ENCODE measurements around the gene EXOG.

Gene EXOG

GRCh38 chr3:38543586-38543985 lies 47.4 kb downstream of the EXOG start:
- in situ Hi-C loops (cut with MboI; ENCODE audit: low sequenced_read_pairs): no loop called here

GRCh38 chr3:38544926-38545325 lies 48.8 kb downstream of the EXOG start:
- in situ Hi-C loops (cut with MboI; ENCODE audit: low sequenced_read_pairs): no loop called here

- in situ Hi-C loops (cut with MboI; ENCODE audit: low sequenced_read_pairs): no loop called here
Observed at GRCh38 chr3:38545550-38545949, 49.4 kb downstream of the EXOG start.

DNA sequence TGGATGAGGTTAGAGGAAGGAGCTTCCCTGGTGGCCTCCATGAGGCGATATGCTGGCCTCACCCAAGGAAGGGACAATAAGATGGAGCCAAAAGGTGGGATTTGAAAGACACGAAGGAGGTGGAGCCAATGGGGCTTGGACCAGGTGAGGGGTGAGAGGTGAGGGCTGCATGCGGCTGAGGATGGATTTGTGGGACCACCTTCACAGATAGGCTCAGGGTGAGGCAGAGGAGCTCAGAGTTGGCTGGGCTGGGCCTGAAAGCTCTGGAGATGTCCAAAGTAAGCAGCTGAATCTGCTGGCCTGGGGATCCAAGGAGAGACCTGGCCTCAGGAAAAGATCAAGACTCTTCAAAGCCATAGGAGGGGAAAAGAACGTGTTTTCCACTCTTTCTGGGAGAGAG lies 49.8 kb downstream of the EXOG start:
- in situ Hi-C loops (cut with MboI; ENCODE audit: low sequenced_read_pairs): no loop called here

- in situ Hi-C loops (cut with MboI; ENCODE audit: low sequenced_read_pairs): no loop called here
Observed at GRCh38 chr3:38548154-38548931, 52.2 kb downstream of the EXOG start.

GRCh38 chr3:38549082-38549481 lies 52.9 kb downstream of the EXOG start:
- in situ Hi-C loops (cut with MboI; ENCODE audit: low sequenced_read_pairs): no loop called here

DNA sequence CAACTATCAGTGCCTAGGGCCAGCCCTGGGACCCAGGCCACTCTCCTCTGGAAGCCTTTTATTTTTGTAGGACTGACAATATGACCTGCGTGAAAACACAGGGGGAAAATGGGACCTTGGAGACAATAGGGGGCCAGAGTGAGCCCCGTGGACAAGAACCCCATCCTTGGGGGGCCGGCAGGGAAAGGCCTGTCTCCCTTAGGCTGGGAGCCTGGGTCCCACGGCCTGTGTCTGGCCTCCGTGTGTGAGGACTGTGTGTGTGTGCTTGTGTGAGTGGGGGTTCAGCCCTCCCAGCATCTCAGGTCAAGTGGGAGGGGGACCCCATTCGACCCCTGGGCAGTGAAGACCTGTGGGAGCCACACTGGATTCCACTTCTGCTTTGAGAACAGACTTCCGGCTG lies 53.3 kb downstream of the EXOG start:
- in situ Hi-C loops (cut with MboI; ENCODE audit: low sequenced_read_pairs): no loop called here

- in situ Hi-C loops (cut with MboI; ENCODE audit: low sequenced_read_pairs): no loop called here
Observed at GRCh38 chr3:38549957-38550840, 54.1 kb downstream of the EXOG start.

DNA sequence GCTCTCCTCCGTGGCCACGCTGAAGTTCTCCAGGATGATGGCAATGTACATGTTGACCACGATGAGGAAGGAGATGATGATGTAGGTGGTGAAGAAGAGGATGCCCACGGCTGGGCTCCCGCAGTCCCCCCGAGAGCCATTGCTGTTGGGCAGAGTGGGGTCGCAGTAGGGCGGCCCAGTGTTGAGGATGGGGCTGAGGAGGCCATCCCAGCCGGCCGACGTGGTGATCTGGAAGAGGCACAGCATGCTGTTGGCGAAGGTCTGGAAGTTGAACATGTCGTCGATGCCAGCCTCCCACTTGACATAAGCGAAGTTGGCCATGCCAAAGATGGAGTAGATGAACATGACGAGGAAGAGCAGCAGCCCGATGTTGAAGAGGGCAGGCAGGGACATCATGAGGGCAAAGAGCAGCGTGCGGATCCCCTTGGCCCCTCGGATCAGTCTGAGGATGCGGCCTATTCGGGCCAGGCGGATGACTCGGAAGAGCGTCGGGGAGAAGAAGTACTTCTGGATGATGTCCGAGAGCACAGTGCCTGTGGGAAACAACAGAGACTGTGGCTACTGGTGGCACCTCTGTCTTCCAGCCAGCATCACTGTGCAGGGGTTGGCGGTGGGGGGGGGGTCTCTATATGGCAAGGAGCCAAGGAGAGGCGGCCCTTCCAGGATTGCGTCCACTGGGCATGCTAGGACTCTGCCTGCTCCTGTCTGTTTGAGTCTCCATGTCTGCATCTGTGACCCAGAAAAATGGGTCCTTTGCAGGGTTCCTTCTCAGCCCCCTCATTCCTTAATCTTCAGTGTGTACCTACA lies 55.1 kb downstream of the EXOG start:
- in situ Hi-C loops (cut with MboI; ENCODE audit: low sequenced_read_pairs): no loop called here

DNA sequence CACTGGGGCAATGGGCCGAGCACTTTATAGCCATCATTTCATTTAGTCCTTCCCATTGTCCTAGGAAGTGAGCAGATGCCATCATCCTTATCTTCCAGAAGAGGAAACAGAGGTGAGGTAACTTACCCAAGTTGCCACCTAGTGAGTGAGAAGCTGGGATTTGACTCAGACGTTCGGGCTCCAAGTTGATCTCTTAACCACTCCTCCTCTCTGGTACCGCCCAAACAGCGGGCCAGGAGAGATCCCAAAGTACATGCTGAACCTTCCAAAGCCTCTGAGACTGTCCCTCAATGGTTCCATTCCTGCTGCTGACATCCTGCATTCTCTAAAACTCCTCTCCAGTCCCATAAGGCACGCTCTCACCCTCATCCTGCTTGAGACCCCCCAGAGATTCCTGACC lies 56.2 kb downstream of the EXOG start:
- in situ Hi-C loops (cut with MboI; ENCODE audit: low sequenced_read_pairs): no loop called here

DNA sequence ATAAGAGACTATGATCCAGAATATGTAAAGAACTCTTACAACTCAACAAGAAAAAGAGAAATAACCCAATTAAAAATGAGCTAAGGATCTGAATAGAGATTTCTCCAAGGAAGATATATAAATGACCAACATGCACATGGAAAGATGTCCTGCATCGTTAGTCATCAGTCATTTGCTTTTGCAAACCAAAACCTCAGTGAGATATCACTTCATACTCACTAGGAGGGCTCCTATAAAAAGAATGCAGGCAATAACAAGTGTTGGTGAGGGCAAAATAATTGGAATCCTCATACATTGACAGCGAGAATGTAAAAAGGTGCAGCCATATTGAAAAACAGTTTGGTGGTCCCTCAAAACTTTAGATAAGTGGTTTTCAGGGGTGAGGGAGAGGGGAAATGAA lies 56.9 kb downstream of the EXOG start:
- in situ Hi-C loops (cut with MboI; ENCODE audit: low sequenced_read_pairs): no loop called here

DNA sequence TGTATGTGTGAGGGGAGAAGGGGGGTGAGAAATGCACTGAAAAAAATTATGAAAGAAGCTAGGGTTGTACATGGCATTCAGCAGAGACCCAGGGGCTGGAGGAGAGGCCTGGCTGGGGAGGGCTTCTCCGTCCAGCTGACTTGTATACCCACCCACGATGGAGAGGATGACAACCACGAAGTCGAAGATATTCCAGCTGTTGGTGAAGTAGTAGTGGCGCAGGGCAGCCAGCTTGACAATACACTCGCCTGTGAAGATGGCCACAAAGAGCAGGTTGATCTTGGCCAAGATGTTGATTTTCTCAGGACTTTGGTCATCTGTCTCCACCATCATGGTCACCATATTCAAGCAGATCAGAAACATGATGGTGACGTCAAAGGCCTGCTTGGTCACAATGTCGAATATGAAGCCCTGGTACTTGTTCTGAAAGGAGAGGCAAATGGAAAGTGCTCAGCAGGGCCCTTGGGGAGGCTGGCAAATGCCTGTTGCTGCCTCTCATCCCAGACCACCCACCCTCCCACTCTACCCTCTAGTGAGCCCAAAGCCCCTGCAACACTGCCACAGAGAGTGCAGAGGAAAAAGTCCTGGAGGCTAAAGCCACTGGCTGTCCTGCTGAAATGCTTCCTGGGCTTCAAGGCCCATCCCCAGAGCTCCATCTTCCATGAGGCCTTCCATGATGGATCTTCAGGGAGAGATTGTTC lies 58.1 kb downstream of the EXOG start:
- in situ Hi-C loops (cut with MboI; ENCODE audit: low sequenced_read_pairs): no loop called here

DNA sequence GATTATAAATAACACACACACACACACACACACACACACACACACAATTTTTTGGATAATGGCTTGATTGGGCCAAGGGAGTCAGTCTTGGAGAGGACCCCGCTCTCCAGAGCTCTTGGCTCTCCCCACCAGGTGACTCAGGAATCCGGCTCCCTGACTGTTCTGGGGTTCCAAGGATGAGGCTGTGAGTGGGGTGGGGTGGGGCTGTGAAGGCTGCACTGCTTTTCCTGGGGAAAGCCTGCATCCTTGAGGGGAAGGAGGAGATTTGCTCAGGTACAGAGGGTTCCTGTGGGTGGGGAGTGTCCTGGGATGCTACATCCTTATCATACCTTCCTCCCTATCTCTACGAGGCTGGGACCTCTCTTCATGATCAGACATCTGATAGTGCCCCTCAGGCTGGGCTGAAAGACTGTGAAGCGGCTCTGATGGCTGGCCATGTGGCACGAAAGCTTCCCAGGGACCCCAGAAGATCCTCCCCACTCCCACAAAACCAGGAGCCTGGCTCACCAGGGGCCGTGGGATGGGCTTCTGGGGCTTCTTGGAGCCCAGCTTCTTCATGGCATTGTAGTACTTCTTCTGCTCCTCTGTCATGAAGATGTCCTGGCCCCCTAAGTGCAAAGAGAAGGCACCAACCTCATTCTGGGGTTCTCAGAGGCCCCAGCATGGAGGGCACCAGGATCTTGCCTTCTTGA lies 59.2 kb downstream of the EXOG start:
- in situ Hi-C loops (cut with MboI; ENCODE audit: low sequenced_read_pairs): no loop called here

GRCh38 chr3:38555926-38556325 lies 59.8 kb downstream of the EXOG start:
- in situ Hi-C loops (cut with MboI; ENCODE audit: low sequenced_read_pairs): no loop called here

- in situ Hi-C loops (cut with MboI; ENCODE audit: low sequenced_read_pairs): no loop called here
Observed at GRCh38 chr3:38556640-38557358, 60.7 kb downstream of the EXOG start.

DNA sequence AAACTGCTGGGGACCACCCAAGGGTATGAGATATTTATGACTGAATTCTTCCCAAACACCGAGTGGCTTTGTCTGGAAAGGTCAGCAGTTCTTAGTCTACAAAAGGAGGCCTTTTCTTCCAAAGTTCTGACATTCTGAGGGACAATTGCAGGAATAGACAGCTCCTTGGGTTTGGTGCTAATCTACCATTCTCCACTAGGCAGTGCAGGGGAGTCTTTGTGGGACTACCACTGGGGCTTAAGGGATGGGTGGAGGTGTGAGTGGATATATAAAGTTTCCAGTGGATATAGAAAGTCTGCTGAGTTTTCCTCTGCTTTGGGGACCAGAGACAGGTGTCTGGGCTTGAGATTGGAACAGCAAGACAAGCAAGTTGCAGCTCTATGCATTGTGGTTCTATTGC lies 62.7 kb downstream of the EXOG start:
- in situ Hi-C loops (cut with MboI; ENCODE audit: low sequenced_read_pairs): no loop called here

- in situ Hi-C loops (cut with MboI; ENCODE audit: low sequenced_read_pairs): no loop called here
Observed at GRCh38 chr3:38560284-38560683, 64.1 kb downstream of the EXOG start.

DNA sequence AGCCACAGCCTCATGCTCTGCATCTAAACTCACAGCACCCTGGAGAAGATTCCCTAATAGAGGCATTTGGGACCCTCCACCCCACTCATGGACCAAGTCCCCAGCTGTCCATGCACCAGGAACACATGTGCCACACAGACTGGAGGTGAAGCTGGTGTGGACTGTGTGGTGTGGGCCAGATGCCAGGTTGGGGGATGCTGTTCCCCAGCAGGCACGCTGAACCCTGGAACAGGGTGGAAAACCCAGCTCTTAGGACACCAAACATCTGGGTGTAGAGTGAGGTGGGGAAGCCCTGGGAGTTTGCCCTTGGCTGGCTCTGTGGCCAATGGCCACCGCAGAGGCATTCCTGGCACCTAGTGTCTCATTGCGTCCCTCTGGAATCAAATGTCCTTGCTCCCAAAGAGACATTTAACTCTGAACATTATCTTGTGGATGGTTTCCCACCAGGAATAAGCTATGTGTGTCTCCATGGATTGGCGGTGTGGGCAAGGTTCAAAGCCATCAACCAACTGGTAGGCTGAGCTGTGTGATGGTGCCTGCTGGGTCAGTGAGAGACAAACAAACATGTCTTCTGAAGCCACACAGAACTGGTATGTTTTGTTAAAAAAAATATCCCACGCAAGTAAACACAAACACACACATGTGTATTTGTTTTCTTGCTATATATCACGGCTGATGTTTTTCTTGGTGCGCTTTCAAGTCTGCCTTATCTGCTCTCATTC lies 65.0 kb downstream of the EXOG start:
- in situ Hi-C loops (cut with MboI; ENCODE audit: low sequenced_read_pairs): no loop called here

Measured in HL-60/S4 treated with phorbol 12-myristate 13-acetate at 8.2 ng/mL for 4 days and 3 days (cell line).